Nephron progenitor cell (in vitro differentiated cells): ENCODE results near the gene TMEM59L.
A peak's percentile ranks its signal among the peaks of the same experiment; 100 is the strongest.

ENCODE experiments used
- DNase-seq: peaks from one replicate; pipeline ENCODE4 v3.0.0; 2021
- H3K27ac Mint-ChIP-seq: 2 replicates; pipeline ENCODE4 v1.8.0; 2021; ENCODE audit warnings: mild to moderate bottlenecking, moderate library complexity, mixed read lengths
- H3K27me3 Mint-ChIP-seq: 2 replicates; pipeline ENCODE4 v1.8.0; 2021; ENCODE audit warnings: mild to moderate bottlenecking, low read depth, mixed read lengths; ENCODE audit not compliant: poor library complexity
- H3K36me3 Mint-ChIP-seq: 2 replicates; pipeline ENCODE4 v1.8.0; 2021; ENCODE audit warnings: low read depth, mixed read lengths
- H3K4me1 Mint-ChIP-seq: 2 replicates; pipeline ENCODE4 v1.8.0; 2021; ENCODE audit warnings: mixed read lengths
- H3K4me3 Mint-ChIP-seq: 2 replicates; pipeline ENCODE4 v1.8.0; 2021; ENCODE audit warnings: mild to moderate bottlenecking, moderate library complexity, mixed read lengths
- H3K9me3 Mint-ChIP-seq: 2 replicates; pipeline ENCODE4 v1.8.0; 2021; ENCODE audit warnings: mild to moderate bottlenecking, moderate library complexity, mixed read lengths
- CTCF ChIP-seq: fragments of 200-600 bp; sonication (generic); IDR thresholded peaks from 2 replicates; pipeline ENCODE4 v1.5.0; 2021; ENCODE audit warnings: antibody characterized with exemption

The TMEM59L gene

DNA sequence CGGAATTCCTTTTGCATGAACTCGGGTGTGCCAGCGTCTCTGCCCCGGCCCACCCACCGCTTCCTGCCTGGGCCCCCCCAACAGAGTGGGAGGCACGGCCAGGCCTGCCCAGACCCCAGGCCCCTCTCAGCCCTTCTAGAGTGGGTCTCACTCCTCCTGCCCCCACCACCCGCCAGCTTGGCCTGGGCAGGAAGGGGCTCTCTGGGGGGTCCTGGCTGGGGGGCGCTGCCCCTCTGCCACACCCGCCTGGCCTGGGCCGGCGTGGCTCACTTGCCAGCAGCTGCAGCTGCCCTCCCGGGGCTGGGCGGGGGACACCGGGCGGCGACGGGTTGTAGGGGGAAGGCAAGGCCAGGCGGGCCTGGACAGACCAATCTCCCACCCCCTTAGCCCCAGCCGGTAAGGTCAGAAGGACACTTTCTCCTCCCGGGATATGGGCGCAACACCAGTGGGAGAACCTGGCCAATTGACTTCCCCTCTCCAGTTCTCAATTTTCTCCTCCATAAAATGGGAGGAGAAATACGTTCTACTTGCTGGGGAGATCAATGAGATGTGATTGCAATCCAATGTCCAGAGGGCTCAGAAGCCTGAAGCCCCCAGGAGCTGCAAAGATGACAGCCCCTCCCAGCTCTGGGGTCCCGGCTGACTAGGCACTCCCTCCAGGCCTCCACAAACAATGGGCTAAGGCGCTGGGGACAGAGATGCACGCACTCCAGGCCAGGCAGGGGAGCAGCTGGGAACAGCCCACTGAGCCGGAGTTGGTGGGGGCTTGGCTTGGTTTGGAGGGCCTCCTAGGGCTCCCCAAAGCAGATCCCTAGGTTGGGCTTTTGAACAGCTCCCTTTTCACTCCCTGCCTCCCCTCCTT is 8.5 kb upstream of the TMEM59L start:
- TF ChIP-seq CTCF = no peak
- no peaks in the 10 kb centered on the region for H3K9me3 Mint-ChIP-seq
- H3K4me1 Mint-ChIP-seq = peaks cover 35% of the 10 kb centered on the region
- no peak overlapping the region for H3K4me3 Mint-ChIP-seq
- DNase-seq = no peak
- peaks cover 81% of the 10 kb centered on the region for H3K27me3 Mint-ChIP-seq
- no peaks in the 10 kb centered on the region for H3K36me3 Mint-ChIP-seq
- H3K27ac Mint-ChIP-seq = no peak overlapping the region

GRCh38 chr19:18604820-18605159 is 7.9 kb upstream of the TMEM59L start:
- Mint-ChIP-seq H3K4me1 (peaks cover 41% of the 10 kb centered on the region), H3K27me3 (peaks cover 87% of the 10 kb centered on the region), H3K9me3 (no peaks in the 10 kb centered on the region), H3K27ac (no peak overlapping the region), H3K36me3 (no peaks in the 10 kb centered on the region), H3K4me3 (peak overlapping the region; percentile 75)
- DNase-seq = no peak
- no peak for TF ChIP-seq CTCF

DNA sequence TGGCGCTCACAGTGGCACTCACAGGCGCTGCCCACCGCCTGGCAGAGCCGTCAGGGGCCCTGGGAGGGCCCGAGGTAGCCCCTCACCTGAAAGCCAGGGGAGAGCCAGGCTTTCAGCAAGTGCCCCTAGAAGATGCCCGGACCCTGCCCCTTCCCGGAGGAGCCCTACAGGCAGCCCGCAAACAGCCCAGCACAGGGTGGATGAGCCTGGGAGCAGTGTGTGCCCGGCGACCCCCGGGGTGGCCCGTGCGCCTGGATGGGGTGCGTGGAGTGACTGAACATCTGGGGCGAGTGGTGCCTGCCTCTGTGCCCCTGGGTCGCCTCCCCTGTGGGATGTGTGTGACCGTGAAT is 7.5 kb upstream of the TMEM59L start:
- Mint-ChIP-seq H3K36me3 (no peaks in the 10 kb centered on the region), H3K27ac (no peak overlapping the region), H3K9me3 (no peaks in the 10 kb centered on the region), H3K4me3 (peak overlapping the region; percentile 75), H3K27me3 (peaks cover 88% of the 10 kb centered on the region), H3K4me1 (peaks cover 41% of the 10 kb centered on the region)
- no peak for DNase-seq
- TF ChIP-seq CTCF = no peak

DNA sequence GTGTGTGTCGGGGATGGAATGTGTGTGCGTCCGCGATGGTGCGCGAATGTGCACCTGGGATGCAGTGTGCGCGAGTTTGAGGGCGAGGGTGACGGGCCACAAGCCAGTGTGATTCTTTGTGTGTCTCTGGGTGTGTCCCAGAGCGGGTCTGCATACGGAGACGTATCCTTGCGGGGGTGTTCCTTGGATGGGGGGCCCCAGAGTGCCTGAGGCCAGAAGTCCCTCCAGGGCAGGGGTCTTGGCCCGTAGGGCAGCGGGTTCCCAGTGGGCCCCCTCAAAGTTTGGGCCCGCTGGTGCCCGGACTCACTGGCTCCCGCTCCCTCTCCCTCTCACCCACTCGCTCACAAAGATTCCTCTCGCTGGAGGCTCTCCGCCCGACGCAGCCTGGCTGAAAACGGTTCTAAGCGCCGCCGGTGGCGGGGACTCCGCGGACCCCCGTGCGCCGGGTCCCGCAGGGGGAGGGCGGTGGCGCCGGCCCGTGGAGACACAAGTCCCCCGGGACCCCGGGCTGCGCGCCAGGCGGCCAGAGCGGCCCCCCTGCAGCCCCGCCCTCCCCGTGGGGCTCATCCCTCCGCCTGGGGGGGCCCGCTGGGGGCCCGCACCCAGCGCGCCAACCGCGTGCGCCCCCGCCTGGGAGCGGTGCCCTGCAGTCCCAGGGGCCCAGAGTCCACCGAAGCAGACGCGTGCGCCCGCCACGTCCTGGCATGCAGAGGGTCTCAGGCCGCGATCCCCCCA is 7.0 kb upstream of the TMEM59L start:
- Mint-ChIP-seq H3K4me3 (peak overlapping the region; percentile 75), H3K27ac (peak overlapping the region; percentile 34), H3K4me1 (peaks cover 41% of the 10 kb centered on the region), H3K27me3 (peaks cover 88% of the 10 kb centered on the region), H3K9me3 (no peaks in the 10 kb centered on the region), H3K36me3 (no peaks in the 10 kb centered on the region)
- DNase-seq = peak; percentile 37
- TF ChIP-seq CTCF = no peak

DNA sequence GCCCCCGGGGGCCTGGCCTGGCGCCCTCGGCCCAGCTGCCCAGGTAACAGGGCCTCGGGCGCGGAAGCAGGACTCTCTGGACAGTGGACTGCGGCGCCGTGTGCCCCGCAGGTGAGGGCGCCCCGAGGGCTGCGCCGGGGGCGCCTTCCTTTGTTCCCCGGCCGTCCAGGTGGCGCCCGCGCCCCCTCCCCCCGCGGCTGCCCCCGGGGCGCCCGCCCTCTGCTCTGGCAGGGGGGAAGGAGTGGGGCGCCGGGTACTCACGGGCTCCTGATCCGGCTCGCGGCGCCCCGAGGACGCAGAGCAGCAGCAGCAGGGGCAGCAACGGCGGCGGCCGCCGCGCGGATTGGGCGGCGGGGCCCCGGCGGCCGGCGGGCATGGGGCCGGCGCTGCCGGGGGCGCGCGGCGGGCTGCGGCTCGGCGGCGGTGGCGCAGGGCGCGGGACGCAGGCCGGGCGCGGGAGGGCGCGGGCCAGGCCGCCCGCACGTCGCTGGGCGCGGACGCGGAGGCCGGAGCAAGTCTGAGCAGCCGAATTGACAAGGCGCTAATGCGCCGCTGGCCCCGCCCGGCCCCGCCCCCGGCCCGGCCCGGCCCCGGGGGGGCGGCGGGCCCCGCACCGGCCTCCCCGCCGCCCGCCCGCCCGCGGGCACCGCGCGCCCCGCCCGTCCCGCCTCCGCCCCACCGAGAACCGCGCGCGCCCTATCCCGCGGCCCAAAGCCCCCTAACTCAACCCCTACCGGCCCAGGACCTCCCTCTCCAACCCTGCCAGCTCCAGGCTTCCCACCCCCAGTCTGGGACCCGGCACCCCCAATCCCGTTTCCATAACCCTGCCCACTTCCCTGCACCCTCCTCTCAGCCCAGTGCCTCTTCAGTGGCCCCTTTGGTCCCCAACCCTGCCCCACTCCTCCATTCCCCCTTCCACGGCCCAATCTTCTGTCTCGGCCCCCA is 6.1 kb upstream of the TMEM59L start, which contains the start of gene CRLF1:
CRLF1 (minus strand) TSS at position 519 of the 945 bp plus-strand sequence; CDS start at position 376, 143 bp downstream.
- no peak within 1 kb of the TSS for H3K27ac Mint-ChIP-seq
- H3K36me3 Mint-ChIP-seq = no peaks in the 10 kb centered on the region
- no peak for DNase-seq
- no peak for TF ChIP-seq CTCF
- peaks cover 85% of the 10 kb centered on the region for H3K27me3 Mint-ChIP-seq
- H3K4me3 Mint-ChIP-seq = peak within 1 kb of the TSS; percentile 52
- peaks cover 47% of the 10 kb centered on the region for H3K4me1 Mint-ChIP-seq
- no peaks in the 10 kb centered on the region for H3K9me3 Mint-ChIP-seq
